SU-DHL-6 (cell line): Measurements from ENCODE around the gene CDC42EP4.

Experiments
- H2AFZ ChIP-seq: fragments of 200-600 bp; sonication (generic); 2 replicates; pipeline ENCODE4 v1.6.1; 2014; ENCODE audit warnings: low read depth, mild to moderate bottlenecking, moderate library complexity, mixed read lengths, antibody characterized with exemption, low read length; ENCODE audit not compliant: severe bottlenecking
- H3F3A ChIP-seq: fragments of 200-600 bp; shearing (Covaris generic); 2 replicates; pipeline ENCODE4 v1.6.0; 2016; ENCODE audit warnings: antibody characterized with exemption, mild to moderate bottlenecking; ENCODE audit not compliant: insufficient read depth
- H3K27ac ChIP-seq: fragments of 200-600 bp; sonication (generic); 2 replicates; pipeline ENCODE4 v1.5.1; 2016; ENCODE audit warnings: low read depth, mild to moderate bottlenecking, low read length, moderate library complexity, mixed read lengths
- H3K27me3 ChIP-seq: fragments of 200-600 bp; sonication (generic), shearing (Covaris generic); 2 replicates; pipeline ENCODE4 v1.6.0; 2014; ENCODE audit warnings: mild to moderate bottlenecking, low read length
- H3K36me3 ChIP-seq: fragments of 200-600 bp; sonication (generic); 2 replicates; pipeline ENCODE4 v1.6.1; 2014; ENCODE audit warnings: mild to moderate bottlenecking, low read length, mixed read lengths
- H3K4me2 ChIP-seq: fragments of 300-600, 200-600 bp; shearing (Covaris generic), sonication (generic); 2 replicates; pipeline ENCODE4 v1.6.0; 2014; ENCODE audit warnings: low read length, low read depth, mild to moderate bottlenecking; ENCODE audit not compliant: poor library complexity, severe bottlenecking
- H3K4me3 ChIP-seq: fragments of 200-600 bp; sonication (generic); 2 replicates; pipeline ENCODE4 v1.5.1; 2014; ENCODE audit warnings: antibody characterized with exemption, low read length, mild to moderate bottlenecking, mixed read lengths; ENCODE audit not compliant: insufficient read depth, poor library complexity, severe bottlenecking
- H3K79me2 ChIP-seq: fragments of 200-600 bp; sonication (generic); 2 replicates; pipeline ENCODE4 v1.6.1; 2014; ENCODE audit warnings: mild to moderate bottlenecking, low read length, moderate library complexity; ENCODE audit not compliant: insufficient read depth
- H3K9ac ChIP-seq: fragments of 200-600 bp; sonication (generic); 2 replicates; pipeline ENCODE4 v1.7.0; 2014; ENCODE audit warnings: mild to moderate bottlenecking, low read length
- H3K9me2 ChIP-seq: fragments of 200-600 bp; sonication (generic); replicated peaks from 2 replicates; pipeline ENCODE4 v1.6.1; 2014; ENCODE audit warnings: low read length; ENCODE audit not compliant: insufficient read depth
- H3K9me3 ChIP-seq: fragments of 200-600 bp; sonication (generic); 2 replicates; pipeline ENCODE4 v1.6.1; 2014; ENCODE audit warnings: low read length, mixed read lengths; ENCODE audit not compliant: insufficient read depth
- H4K20me1 ChIP-seq: fragments of 200-600 bp; sonication (generic); 2 replicates; pipeline ENCODE4 v1.6.1; 2014; ENCODE audit warnings: low read depth, mild to moderate bottlenecking, antibody characterized with exemption, low read length, moderate library complexity, mixed read lengths
- CTCF ChIP-seq: fragments of 200-600 bp; sonication (generic); IDR thresholded peaks from one replicate; pipeline ENCODE4 v1.5.1; 2017; ENCODE audit warnings: antibody characterized with exemption, mild to moderate bottlenecking, low read length, moderate library complexity; ENCODE audit not compliant: insufficient read depth, poor library complexity, severe bottlenecking
- EZH2phosphoT487 ChIP-seq: fragments of 200-600 bp; sonication (generic), shearing (Covaris generic); conservative IDR thresholded peaks from 2 replicates; pipeline ENCODE4 v1.6.1; 2018; ENCODE audit warnings: mild to moderate bottlenecking, antibody characterized with exemption, low read length, moderate library complexity, mixed read lengths

CDC42EP4 gene

GRCh38 chr17:73262676-73263642 is 48.8 kb downstream of the CDC42EP4 start:
- no peak overlapping the region for H3K27ac ChIP-seq
- TF ChIP-seq CTCF (no peak), EZH2phosphoT487 (no peak)
- H3K9ac ChIP-seq: no peak overlapping the region
- no peaks in the 10 kb centered on the region for H4K20me1 ChIP-seq
- no peaks in the 10 kb centered on the region for H3F3A ChIP-seq
- no peaks in the 10 kb centered on the region for H3K36me3 ChIP-seq
- H3K27me3 ChIP-seq: no peaks in the 10 kb centered on the region
- H3K4me2 ChIP-seq: no peak overlapping the region
- H3K9me3 ChIP-seq: no peaks in the 10 kb centered on the region
- H3K9me2 ChIP-seq: no peaks in the 10 kb centered on the region
- no peaks in the 10 kb centered on the region for H3K79me2 ChIP-seq
- no peak overlapping the region for H2AFZ ChIP-seq
- H3K4me3 ChIP-seq: no peak overlapping the region

GRCh38 chr17:73261952-73262675 is 49.7 kb downstream of the CDC42EP4 start:
- H3K27me3 ChIP-seq: no peaks in the 10 kb centered on the region
- H3F3A ChIP-seq: no peaks in the 10 kb centered on the region
- H3K9ac ChIP-seq: no peak overlapping the region
- no peaks in the 10 kb centered on the region for H4K20me1 ChIP-seq
- no peaks in the 10 kb centered on the region for H3K79me2 ChIP-seq
- H3K9me3 ChIP-seq: no peaks in the 10 kb centered on the region
- no peak overlapping the region for H3K27ac ChIP-seq
- H3K4me2 ChIP-seq: no peak overlapping the region
- no peaks in the 10 kb centered on the region for H3K36me3 ChIP-seq
- no peak overlapping the region for H3K4me3 ChIP-seq
- H3K9me2 ChIP-seq: no peaks in the 10 kb centered on the region
- no peak overlapping the region for H2AFZ ChIP-seq
- no peak for TF ChIP-seq CTCF
- TF ChIP-seq EZH2phosphoT487: no peak

GRCh38 chr17:73261617-73261951 is 50.2 kb downstream of the CDC42EP4 start, which contains the start of gene CPSF4L:
Gene CPSF4L (minus strand): TSS chr17:73261880. CDS start chr17:73261818, 62 bp downstream.
- no peak within 1 kb of the TSS for H3K4me2 ChIP-seq
- no peaks in the 10 kb centered on the region for H3K79me2 ChIP-seq
- H2AFZ ChIP-seq: no peak within 1 kb of the TSS
- H4K20me1 ChIP-seq: no peaks in the 10 kb centered on the region
- no peak within 1 kb of the TSS for H3K27ac ChIP-seq
- no peak within 1 kb of the TSS for H3K9ac ChIP-seq
- TF ChIP-seq EZH2phosphoT487: no peak
- no peak for TF ChIP-seq CTCF
- H3K36me3 ChIP-seq: no peaks in the 10 kb centered on the region
- no peaks in the 10 kb centered on the region for H3F3A ChIP-seq
- no peaks in the 10 kb centered on the region for H3K27me3 ChIP-seq
- H3K4me3 ChIP-seq: no peak within 1 kb of the TSS
- H3K9me2 ChIP-seq: no peaks in the 10 kb centered on the region
- no peaks in the 10 kb centered on the region for H3K9me3 ChIP-seq
